ENCODE data around the gene CMPK2.

The CMPK2 gene

GRCh38 chr2:6820903-6821584 is 44.7 kb downstream of the CMPK2 start:
- Histone ChIP-seq H3K4me3 (ENCODE audit: low read depth, low read length) (no peak overlapping the region), H3K27me3 (ENCODE audit: insufficient read depth, low read depth, severe bottlenecking) (no peaks in the 10 kb centered on the region), H3K36me3 (no peaks in the 10 kb centered on the region), H3K9me3 (ENCODE audit: severe bottlenecking) (no peaks in the 10 kb centered on the region), H3K27ac (no peak overlapping the region)
- DNase-seq = no peak
- no peak for TF ChIP-seq CTCF (IDR thresholded peaks at IDR 0.05; ENCODE audit: low read depth, low read length)

GRCh38 chr2:6820236-6820635 is 45.5 kb downstream of the CMPK2 start:
- no peak overlapping the region for H3K4me3 ChIP-seq (ENCODE audit: low read depth, low read length)
- peaks cover 4% of the 10 kb centered on the region for H3K9me3 ChIP-seq (ENCODE audit: severe bottlenecking)
- no peak overlapping the region for H3K27ac ChIP-seq
- no peak for TF ChIP-seq CTCF (IDR thresholded peaks at IDR 0.05; ENCODE audit: low read depth, low read length)
- no peaks in the 10 kb centered on the region for H3K27me3 ChIP-seq (ENCODE audit: insufficient read depth, low read depth, severe bottlenecking)
- no peaks in the 10 kb centered on the region for H3K36me3 ChIP-seq
- DNase-seq = no peak

GRCh38 chr2:6819668-6820067 is 46.0 kb downstream of the CMPK2 start:
- Histone ChIP-seq H3K4me3 (ENCODE audit: low read depth, low read length) (no peak overlapping the region), H3K27me3 (ENCODE audit: insufficient read depth, low read depth, severe bottlenecking) (no peaks in the 10 kb centered on the region), H3K9me3 (ENCODE audit: severe bottlenecking) (peaks cover 5% of the 10 kb centered on the region), H3K36me3 (no peaks in the 10 kb centered on the region), H3K27ac (no peak overlapping the region)
- no peak for DNase-seq
- TF ChIP-seq CTCF (IDR thresholded peaks at IDR 0.05; ENCODE audit: low read depth, low read length) = no peak

- H3K4me3 ChIP-seq (ENCODE audit: low read depth, low read length) = no peak overlapping the region
- no peak for DNase-seq
- no peak for TF ChIP-seq CTCF (IDR thresholded peaks at IDR 0.05; ENCODE audit: low read depth, low read length)
- peaks cover 5% of the 10 kb centered on the region for H3K9me3 ChIP-seq (ENCODE audit: severe bottlenecking)
- H3K36me3 ChIP-seq = no peaks in the 10 kb centered on the region
- H3K27me3 ChIP-seq (ENCODE audit: insufficient read depth, low read depth, severe bottlenecking) = no peaks in the 10 kb centered on the region
- H3K27ac ChIP-seq = no peak overlapping the region
These were observed 47.7 kb downstream of the CMPK2 start for GRCh38 chr2:6818012-6818411.

GRCh38 chr2:6814869-6815268 is 50.8 kb downstream of the CMPK2 start:
- Histone ChIP-seq H3K4me3 (ENCODE audit: low read depth, low read length) (no peak overlapping the region), H3K27me3 (ENCODE audit: insufficient read depth, low read depth, severe bottlenecking) (no peaks in the 10 kb centered on the region), H3K36me3 (no peaks in the 10 kb centered on the region), H3K9me3 (ENCODE audit: severe bottlenecking) (peaks cover 5% of the 10 kb centered on the region), H3K27ac (no peak overlapping the region)
- TF ChIP-seq CTCF (IDR thresholded peaks at IDR 0.05; ENCODE audit: low read depth, low read length) = no peak
- DNase-seq = no peak

GRCh38 chr2:6814312-6814711 is 51.4 kb downstream of the CMPK2 start:
- Histone ChIP-seq H3K36me3 (no peaks in the 10 kb centered on the region), H3K27me3 (ENCODE audit: insufficient read depth, low read depth, severe bottlenecking) (no peaks in the 10 kb centered on the region), H3K27ac (peak overlapping the region; percentile 64), H3K9me3 (ENCODE audit: severe bottlenecking) (peaks cover 5% of the 10 kb centered on the region), H3K4me3 (ENCODE audit: low read depth, low read length) (no peak overlapping the region)
- no peak for TF ChIP-seq CTCF (IDR thresholded peaks at IDR 0.05; ENCODE audit: low read depth, low read length)
- DNase-seq = no peak

Measured in WERI-Rb-1 (cell line).